PC-3 (cell line): ENCODE data around the gene TTC7B. TPM values are rescaled to one million over a fixed set of nuclear protein-coding genes. Genes with fewer than 3 reads are reported as not detected.

Experiments
- ATAC-seq: fragments of 200-7000 bp; cut with Tn5 transposase; 2 replicates; pipeline ENCODE4 v1.9.1; 2020; ENCODE audit warnings: mild to moderate bottlenecking, moderate library complexity
- BruUV-seq: library from RNA; stranded (reverse); fragments of 400-500 nt; replicated peaks from 2 replicates; lab custom pipeline; 2021; lab: Mats Ljungman, UMichigan
- CTCF ChIA-PET: fragments of 300-600 bp; sonication (Branson Sonifier 250); formaldehyde crosslinking; loops from one replicate; lab custom pipeline; 2022; ENCODE audit warnings: antibody characterized with exemption; lab: Charles Lee
- POLR2A ChIA-PET: fragments of 300-600 bp; sonication (Branson Sonifier 250); formaldehyde crosslinking; loops from one replicate; lab custom pipeline; 2022; ENCODE audit warnings: antibody characterized with exemption; ENCODE audit not compliant: unreplicated experiment; lab: Charles Lee
- DNase-seq: peaks from one replicate; pipeline ENCODE4 v3.0.0-alpha.2; 2015
- H2AFZ ChIP-seq: fragments of 300-600 bp; sonication (generic); 2 replicates; pipeline ENCODE4 v1.6.0; 2016; ENCODE audit warnings: antibody characterized with exemption, low read length
- H3F3A ChIP-seq: fragments of 300-600 bp; sonication (generic); one replicate; pipeline ENCODE4 v1.6.0; 2017; ENCODE audit warnings: antibody characterized with exemption, low read length, control low read depth, mild to moderate bottlenecking; ENCODE audit not compliant: unreplicated experiment
- H3K27ac ChIP-seq: fragments of 300-600 bp; sonication (generic); 2 replicates; pipeline ENCODE4 v1.5.1; 2016; ENCODE audit warnings: mild to moderate bottlenecking, low read length
- H3K27me3 ChIP-seq: fragments of 300-600 bp; sonication (generic); 2 replicates; pipeline ENCODE4 v1.6.1; 2016; ENCODE audit warnings: low read length, mixed read lengths
- H3K36me3 ChIP-seq: fragments of 300-600 bp; sonication (generic); 2 replicates; pipeline ENCODE4 v1.6.1; 2016; ENCODE audit warnings: low read depth, mixed run types, low read length, mixed read lengths
- H3K4me1 ChIP-seq: fragments of 300-600 bp; sonication (generic); 2 replicates; pipeline ENCODE4 v1.5.1; 2016; ENCODE audit warnings: low read length; ENCODE audit not compliant: insufficient read depth
- H3K4me2 ChIP-seq: fragments of 300-600 bp; sonication (generic); 2 replicates; pipeline ENCODE4 v1.6.0; 2016; ENCODE audit warnings: low read length
- H3K4me3 ChIP-seq: fragments of 300-600 bp; sonication (generic); 2 replicates; pipeline ENCODE4 v1.5.1; 2016; ENCODE audit warnings: mild to moderate bottlenecking, low read length, mixed read lengths
- H3K79me2 ChIP-seq: fragments of 300-600 bp; sonication (generic); 2 replicates; pipeline ENCODE4 v1.6.1; 2017; ENCODE audit warnings: low read length, mixed read lengths
- H3K9ac ChIP-seq: fragments of 300-600 bp; sonication (generic); 2 replicates; pipeline ENCODE4 v1.6.0; 2016; ENCODE audit warnings: mild to moderate bottlenecking, low read length
- H3K9me2 ChIP-seq: fragments of 300-600 bp; sonication (generic); replicated peaks from 2 replicates; pipeline ENCODE4 v1.6.1; 2016; ENCODE audit warnings: mixed run types, low read length, mixed read lengths
- H3K9me3 ChIP-seq: fragments of 300-600 bp; sonication (generic); 2 replicates; pipeline ENCODE4 v1.6.1; 2016; ENCODE audit warnings: low read length, mixed read lengths
- H4K20me1 ChIP-seq: fragments of 300-600 bp; sonication (generic); 2 replicates; pipeline ENCODE4 v1.6.1; 2016; ENCODE audit warnings: low read length, mixed read lengths
- CTCF ChIP-seq: fragments of 300-600 bp; sonication (generic); conservative IDR thresholded peaks from 2 replicates; pipeline ENCODE4 v1.5.1; 2017; ENCODE audit warnings: antibody characterized with exemption, low read depth, mild to moderate bottlenecking, low read length
- EZH2 ChIP-seq: fragments of 300-600 bp; sonication (generic); IDR thresholded peaks from one replicate; pipeline ENCODE4 v1.6.1; 2017; ENCODE audit warnings: antibody characterized with exemption, mild to moderate bottlenecking, low read length; ENCODE audit not compliant: unreplicated experiment
- EZH2phosphoT487 ChIP-seq: fragments of 300-600 bp; sonication (generic); IDR thresholded peaks from 2 replicates; pipeline ENCODE4 v1.6.1; 2018; ENCODE audit warnings: mild to moderate bottlenecking, antibody characterized with exemption, low read length, borderline replicate concordance
- intact Hi-C: fragments of 100-400 bp; cut with micrococcal nuclease; formaldehyde crosslinking; loops from 2 replicates; pipeline ENCODE4 v1.9.0; 2023
- total RNA-seq: library from RNA; depleted of rRNA; stranded (reverse); fragments of >200 nt; gene quantifications from 2 replicates; pipeline ENCODE4 v1.2.3, GENCODE V29; 2014

TTC7B gene
- total RNA-seq, 1 experiment from 2014 or later = 45.6 TPM

DNA sequence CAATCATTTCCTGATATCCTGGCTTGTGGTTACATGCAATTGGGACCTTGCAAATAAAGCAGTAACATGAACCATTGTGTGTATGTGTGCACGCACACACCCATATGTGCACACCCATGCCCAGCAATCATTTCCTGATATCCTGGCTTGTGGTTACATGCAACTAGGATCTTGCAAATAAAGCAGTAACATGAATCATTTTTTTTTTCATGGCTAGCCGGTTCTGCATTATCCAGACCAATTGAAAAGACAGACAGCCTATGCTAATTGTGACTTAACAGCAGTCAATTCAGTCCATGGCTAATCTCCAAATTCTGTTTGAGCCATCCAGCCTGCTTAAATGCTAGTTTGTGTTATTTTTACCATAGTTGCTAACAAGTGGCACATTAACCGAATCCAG, 134.3 kb downstream of the TTC7B start:
- Histone ChIP-seq H4K20me1 (no peaks in the 10 kb centered on the region), H3K4me1 (peaks cover 16% of the 10 kb centered on the region), H3K4me3 (no peak overlapping the region), H3K4me2 (no peak overlapping the region), H3F3A (no peaks in the 10 kb centered on the region), H3K27ac (no peak overlapping the region), H3K27me3 (no peaks in the 10 kb centered on the region), H3K9me2 (no peaks in the 10 kb centered on the region), H3K9me3 (no peaks in the 10 kb centered on the region), H2AFZ (no peak overlapping the region), H3K9ac (no peak overlapping the region), H3K36me3 (no peaks in the 10 kb centered on the region), H3K79me2 (no peaks in the 10 kb centered on the region)
- CTCF ChIA-PET = no interaction called here
- POLR2A ChIA-PET = interaction anchor here (0.6 kb wide), 1 partner anchor 297 kb away, joined by 3 read pairs; no protein-coding TSS in a partner anchor
- peak; percentile 31 for ATAC-seq
- TF ChIP-seq CTCF (no peak), EZH2phosphoT487 (no peak), EZH2 (no peak)
- no TSS peak for BruUV-seq
- intact Hi-C loops = loop anchor here (5.0 kb wide), 1 partner anchor 170 kb away; no protein-coding TSS in a partner anchor
- peak; percentile 56 for DNase-seq

DNA sequence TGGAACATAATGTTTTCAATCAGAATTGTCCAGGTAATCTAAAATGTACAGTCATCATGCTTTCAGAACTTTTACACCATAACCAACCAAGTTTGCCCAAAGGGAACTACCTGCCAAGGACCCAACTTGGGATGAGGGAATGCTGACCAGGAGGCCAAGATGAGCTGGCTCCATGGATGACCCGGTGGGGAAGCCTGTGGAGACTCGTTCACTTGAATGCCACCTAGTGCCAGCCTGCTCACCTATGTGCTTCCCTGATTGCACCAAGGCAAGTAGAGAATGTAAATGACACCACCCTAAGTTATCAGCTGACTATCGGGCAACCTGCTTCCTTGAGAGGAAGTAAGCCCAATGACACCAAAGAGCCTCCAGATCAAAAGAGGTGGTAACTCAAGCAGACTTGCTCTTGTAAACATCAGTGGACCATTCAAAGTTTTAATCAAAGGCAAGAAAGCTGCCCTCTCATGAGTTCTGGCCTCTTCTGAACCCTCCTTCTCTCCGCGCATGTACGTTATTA, 137.3 kb downstream of the TTC7B start:
- H3K4me2 ChIP-seq = no peak overlapping the region
- CTCF ChIA-PET = no interaction called here
- no peaks in the 10 kb centered on the region for H3K36me3 ChIP-seq
- no peaks in the 10 kb centered on the region for H3K27me3 ChIP-seq
- POLR2A ChIA-PET = no interaction called here
- TF ChIP-seq EZH2 = no peak
- TF ChIP-seq CTCF = no peak
- no peak for TF ChIP-seq EZH2phosphoT487
- H3K27ac ChIP-seq = no peak overlapping the region
- peaks cover 20% of the 10 kb centered on the region for H3K4me1 ChIP-seq
- H3K9me3 ChIP-seq = no peaks in the 10 kb centered on the region
- H3K79me2 ChIP-seq = no peaks in the 10 kb centered on the region
- no peak for DNase-seq
- no TSS peak for BruUV-seq
- no peaks in the 10 kb centered on the region for H3K9me2 ChIP-seq
- H3F3A ChIP-seq = no peaks in the 10 kb centered on the region
- no peak for ATAC-seq
- no peak overlapping the region for H3K4me3 ChIP-seq
- H2AFZ ChIP-seq = no peak overlapping the region
- H4K20me1 ChIP-seq = no peaks in the 10 kb centered on the region
- intact Hi-C loops = loop anchor here (5.0 kb wide), 1 partner anchor 282 kb away; the partner anchor contains the start of gene CALM1
- H3K9ac ChIP-seq = no peak overlapping the region

- no peaks in the 10 kb centered on the region for H3K36me3 ChIP-seq
- no peak overlapping the region for H3K4me3 ChIP-seq
- peaks cover 20% of the 10 kb centered on the region for H3K4me1 ChIP-seq
- DNase-seq = no peak
- no TSS peak for BruUV-seq
- no peak overlapping the region for H3K27ac ChIP-seq
- no peaks in the 10 kb centered on the region for H3K27me3 ChIP-seq
- TF ChIP-seq EZH2 (no peak), CTCF (no peak), EZH2phosphoT487 (no peak)
- H4K20me1 ChIP-seq = no peaks in the 10 kb centered on the region
- ChIA-PET CTCF (no interaction called here), POLR2A (interaction anchor here (0.5 kb wide), 1 partner anchor 831 kb away, joined by 4 read pairs; the partner anchor contains the start of gene PPP4R3A)
- H3K79me2 ChIP-seq = no peaks in the 10 kb centered on the region
- H3K9me3 ChIP-seq = no peaks in the 10 kb centered on the region
- intact Hi-C loops = loop anchor here (5.0 kb wide), 1 partner anchor 281 kb away; the partner anchor contains the start of gene CALM1
- no peak overlapping the region for H3K4me2 ChIP-seq
- no peak for ATAC-seq
- no peaks in the 10 kb centered on the region for H3F3A ChIP-seq
- no peak overlapping the region for H3K9ac ChIP-seq
- no peak overlapping the region for H2AFZ ChIP-seq
- H3K9me2 ChIP-seq = no peaks in the 10 kb centered on the region
Measured at GRCh38 chr14:90678420-90678819, 137.8 kb downstream of the TTC7B start.
